Heart left ventricle (tissue), 13 donors: ENCODE data around the gene MAST4.

Experiments used
- POLR2A ChIP-seq, 2 donors: fragments of 450-650 bp; IDR thresholded peaks; one replicate each; pipeline ENCODE4 v1.6.1; 2017; ENCODE audit warnings: antibody characterized with exemption in 2 of 2, mild to moderate bottlenecking in 2 of 2, moderate library complexity in 2 of 2
- TF ChIP-seq, protein P1 (sequence below), 12 donors: fragments of 200-600 bp; sonication (generic) in 4 of 12; IDR thresholded peaks; one replicate each; pipeline versions ENCODE4 v1.5.0 to v1.8.0; 2018 to 2022; ENCODE audit warnings: antibody characterized with exemption in 12 of 12, mild to moderate bottlenecking in 5 of 12
- donor health status: ischemic (EF 13 %, LVEDD 7.1; RV severe dilation, severe dysfunction).
- donor health status: DM: no; HTN: yes; CAD: no.
- donor health status: DM: no; HTN: no; CAD: no.
- donor health status: ischemic (EF 25% LVEDD 6.9; RV normal size, moderate dysfunction).
- donor health status: ischemic (EF 25% LVEDD 5.7; RV mildly dilated, moderate dysfunction).
- donor health status: ischemic (EF 35%, LVEDD 5.7; RV mildly dilated, moderate dysfunction).
- donor health status: nonischemic (EF 11% LVEDD 7.7; RV severe dilation, severe dysfunction).
- donor health status: DM: yes; HTN: yes; CAD: no.
- donor health status: PGD.
- donor health status: ischemic (EF 29% LVEDD 5.4; RV normal size, mild dysfunction).
- donor health status: nonischemic (EF 23%, LVEDD 6.1; RV moderate dilation, normal function).

DNA sequence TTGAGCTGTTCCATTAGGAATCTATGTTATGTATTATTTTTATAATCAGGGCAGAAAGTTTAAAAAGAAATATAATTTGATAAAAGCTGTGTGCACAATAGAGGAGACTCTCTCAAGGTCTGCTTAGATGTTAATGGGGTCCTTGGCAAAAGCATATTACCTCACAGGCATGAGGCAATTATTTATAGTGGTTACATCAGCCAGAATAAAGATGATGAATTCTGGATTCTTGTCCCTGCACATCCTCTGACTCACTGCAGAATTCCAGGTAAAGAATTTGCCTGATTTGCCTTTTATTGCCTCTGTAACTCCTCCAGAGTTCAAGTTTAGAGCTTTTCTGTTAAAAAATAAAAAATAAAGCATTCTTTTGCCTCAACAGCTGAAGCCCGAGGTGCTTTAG, 253.6 kb downstream of the MAST4 start:
- TF ChIP-seq, protein P1, sequence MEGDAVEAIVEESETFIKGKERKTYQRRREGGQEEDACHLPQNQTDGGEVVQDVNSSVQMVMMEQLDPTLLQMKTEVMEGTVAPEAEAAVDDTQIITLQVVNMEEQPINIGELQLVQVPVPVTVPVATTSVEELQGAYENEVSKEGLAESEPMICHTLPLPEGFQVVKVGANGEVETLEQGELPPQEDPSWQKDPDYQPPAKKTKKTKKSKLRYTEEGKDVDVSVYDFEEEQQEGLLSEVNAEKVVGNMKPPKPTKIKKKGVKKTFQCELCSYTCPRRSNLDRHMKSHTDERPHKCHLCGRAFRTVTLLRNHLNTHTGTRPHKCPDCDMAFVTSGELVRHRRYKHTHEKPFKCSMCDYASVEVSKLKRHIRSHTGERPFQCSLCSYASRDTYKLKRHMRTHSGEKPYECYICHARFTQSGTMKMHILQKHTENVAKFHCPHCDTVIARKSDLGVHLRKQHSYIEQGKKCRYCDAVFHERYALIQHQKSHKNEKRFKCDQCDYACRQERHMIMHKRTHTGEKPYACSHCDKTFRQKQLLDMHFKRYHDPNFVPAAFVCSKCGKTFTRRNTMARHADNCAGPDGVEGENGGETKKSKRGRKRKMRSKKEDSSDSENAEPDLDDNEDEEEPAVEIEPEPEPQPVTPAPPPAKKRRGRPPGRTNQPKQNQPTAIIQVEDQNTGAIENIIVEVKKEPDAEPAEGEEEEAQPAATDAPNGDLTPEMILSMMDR (IDR thresholded peaks at IDR 0.05), result no peak
- TF ChIP-seq POLR2A (IDR thresholded peaks at IDR 0.05), result no peak
